ENCODE measurements around the gene HJURP.

The HJURP gene

DNA sequence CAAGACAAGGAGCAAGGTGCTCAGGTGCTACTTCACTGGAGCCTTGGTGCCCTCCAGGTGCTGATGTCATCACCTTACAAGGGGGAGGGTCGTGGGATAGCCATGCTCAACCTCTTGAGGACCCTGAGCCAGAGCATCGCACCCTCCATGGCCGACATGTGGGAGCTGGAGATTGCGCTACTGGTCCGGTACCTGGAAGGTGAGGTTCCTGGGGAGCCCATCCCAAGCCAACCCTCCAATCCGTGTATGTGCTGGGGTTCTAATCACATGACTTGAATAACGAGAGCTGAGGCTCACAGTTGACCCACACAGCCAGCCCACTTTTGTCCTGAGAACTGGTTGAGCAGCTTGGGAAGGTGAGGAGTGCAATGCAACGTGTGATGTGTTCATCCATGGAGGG, 50.3 kb downstream of the HJURP start:
- Histone ChIP-seq H3K27me3 (ENCODE audit: control insufficient read depth in 5 of 5, insufficient read depth in 4 of 5, low read length in 5 of 5) (peaks cover 0 to 6% (median 0%) of the 10 kb centered on the region in 5 donors), H3K4me1 (ENCODE audit: control insufficient read depth in 5 of 5, insufficient read depth in 5 of 5, low read length in 5 of 5) (no peaks in the 10 kb centered on the region), H3K9ac (ENCODE audit: low read length in 5 of 5) (no peak overlapping the region)

DNA sequence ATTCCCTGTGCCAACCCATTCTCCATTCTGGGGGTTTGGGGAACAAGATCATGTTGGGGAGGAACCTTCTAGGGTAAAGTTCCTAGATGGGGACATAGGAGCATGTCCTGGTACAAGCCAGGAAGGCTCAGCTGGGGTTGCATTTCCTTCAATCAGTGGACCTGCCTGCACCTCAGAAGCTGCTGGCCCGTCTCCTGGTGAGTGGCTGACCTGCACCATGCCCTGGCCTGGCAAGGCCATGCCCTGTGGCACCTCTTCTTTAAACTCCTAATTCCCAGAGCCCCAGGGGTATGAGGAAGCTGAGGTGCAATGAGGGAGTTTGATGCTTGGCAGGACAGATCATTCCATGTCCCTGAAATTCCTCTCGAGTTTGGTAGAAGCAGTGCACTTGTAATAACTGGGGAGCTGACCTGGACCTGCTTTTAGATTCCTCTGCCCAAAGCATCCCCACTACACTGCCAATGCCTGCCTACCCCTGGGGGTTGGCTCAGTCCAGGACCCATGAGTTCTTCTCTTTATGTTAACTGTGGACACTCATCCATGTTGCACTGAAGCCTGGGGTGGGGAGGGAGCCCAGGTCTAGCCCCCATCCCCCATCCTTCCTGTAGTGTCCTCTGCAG, 50.9 kb downstream of the HJURP start:
- H3K9ac ChIP-seq (ENCODE audit: low read length in 5 of 5), result no peak overlapping the region
- no peaks in the 10 kb centered on the region for H3K9me3 ChIP-seq (ENCODE audit: control insufficient read depth in 5 of 5, low read length in 5 of 5)
- H3K36me3 ChIP-seq (ENCODE audit: control insufficient read depth in 5 of 5, insufficient read depth in 5 of 5, low read length in 5 of 5), result no peaks in the 10 kb centered on the region
- no peak overlapping the region for H3K4me3 ChIP-seq (ENCODE audit: low read depth in 1 of 5, low read length in 5 of 5)
- H3K27ac ChIP-seq (ENCODE audit: low read depth, low read length), result no peak overlapping the region
- H3K27me3 ChIP-seq (ENCODE audit: control insufficient read depth in 5 of 5, insufficient read depth in 4 of 5, low read length in 5 of 5), result peaks cover 0 to 3% (median 0%) of the 10 kb centered on the region in 5 donors
- no peaks in the 10 kb centered on the region for H3K4me1 ChIP-seq (ENCODE audit: control insufficient read depth in 5 of 5, insufficient read depth in 5 of 5, low read length in 5 of 5)

More for the DNA sequence above, 50.3 kb downstream of the HJURP start:
- Histone ChIP-seq H3K36me3 (ENCODE audit: control insufficient read depth in 5 of 5, insufficient read depth in 5 of 5, low read length in 5 of 5) (no peaks in the 10 kb centered on the region), H3K4me3 (ENCODE audit: low read depth in 1 of 5, low read length in 5 of 5) (no peak overlapping the region), H3K9me3 (ENCODE audit: control insufficient read depth in 5 of 5, low read length in 5 of 5) (no peaks in the 10 kb centered on the region), H3K27ac (ENCODE audit: low read depth, low read length) (no peak overlapping the region)

DNA sequence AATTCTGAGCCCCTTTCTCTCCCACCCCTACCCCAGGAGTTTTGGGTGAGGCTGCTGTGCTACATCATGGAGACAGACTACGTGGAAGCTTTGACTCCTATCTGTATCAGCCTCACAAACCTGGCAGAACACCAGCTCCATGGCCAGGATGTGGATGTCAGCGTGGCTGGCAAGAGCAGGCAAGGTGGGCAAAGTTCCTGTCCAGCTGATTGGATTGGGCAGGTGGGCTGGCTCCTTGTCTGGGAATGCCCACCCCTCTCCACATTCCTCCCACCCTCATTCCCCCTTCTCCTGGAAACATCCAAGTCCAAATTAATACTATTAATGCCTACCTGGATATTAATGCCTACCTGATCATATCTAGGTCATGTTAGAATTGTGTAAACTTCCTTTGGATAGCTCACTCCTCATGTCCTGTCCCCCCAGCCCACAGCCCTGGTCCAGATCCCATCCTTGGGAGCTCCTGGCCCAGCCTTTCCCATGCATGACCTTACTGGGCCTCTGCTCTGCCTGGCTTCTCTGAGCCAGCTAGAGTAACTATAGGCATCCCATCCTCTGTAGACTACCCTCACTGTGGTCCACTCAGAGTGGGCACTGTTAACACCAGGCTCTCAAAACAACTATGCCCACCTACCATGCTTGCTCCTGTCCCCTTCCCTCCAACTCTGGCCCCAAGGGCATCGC, 52.1 kb downstream of the HJURP start:
- no peaks in the 10 kb centered on the region for H3K4me1 ChIP-seq (ENCODE audit: control insufficient read depth in 5 of 5, insufficient read depth in 5 of 5, low read length in 5 of 5)
- no peak overlapping the region for H3K9ac ChIP-seq (ENCODE audit: low read length in 5 of 5)
- no peaks in the 10 kb centered on the region for H3K36me3 ChIP-seq (ENCODE audit: control insufficient read depth in 5 of 5, insufficient read depth in 5 of 5, low read length in 5 of 5)
- no peak overlapping the region for H3K4me3 ChIP-seq (ENCODE audit: low read depth in 1 of 5, low read length in 5 of 5)
- no peaks in the 10 kb centered on the region for H3K9me3 ChIP-seq (ENCODE audit: control insufficient read depth in 5 of 5, low read length in 5 of 5)
- H3K27me3 ChIP-seq (ENCODE audit: control insufficient read depth in 5 of 5, insufficient read depth in 4 of 5, low read length in 5 of 5), result peaks cover 0 to 3% (median 0%) of the 10 kb centered on the region in 5 donors
- no peak overlapping the region for H3K27ac ChIP-seq (ENCODE audit: low read depth, low read length)

DNA sequence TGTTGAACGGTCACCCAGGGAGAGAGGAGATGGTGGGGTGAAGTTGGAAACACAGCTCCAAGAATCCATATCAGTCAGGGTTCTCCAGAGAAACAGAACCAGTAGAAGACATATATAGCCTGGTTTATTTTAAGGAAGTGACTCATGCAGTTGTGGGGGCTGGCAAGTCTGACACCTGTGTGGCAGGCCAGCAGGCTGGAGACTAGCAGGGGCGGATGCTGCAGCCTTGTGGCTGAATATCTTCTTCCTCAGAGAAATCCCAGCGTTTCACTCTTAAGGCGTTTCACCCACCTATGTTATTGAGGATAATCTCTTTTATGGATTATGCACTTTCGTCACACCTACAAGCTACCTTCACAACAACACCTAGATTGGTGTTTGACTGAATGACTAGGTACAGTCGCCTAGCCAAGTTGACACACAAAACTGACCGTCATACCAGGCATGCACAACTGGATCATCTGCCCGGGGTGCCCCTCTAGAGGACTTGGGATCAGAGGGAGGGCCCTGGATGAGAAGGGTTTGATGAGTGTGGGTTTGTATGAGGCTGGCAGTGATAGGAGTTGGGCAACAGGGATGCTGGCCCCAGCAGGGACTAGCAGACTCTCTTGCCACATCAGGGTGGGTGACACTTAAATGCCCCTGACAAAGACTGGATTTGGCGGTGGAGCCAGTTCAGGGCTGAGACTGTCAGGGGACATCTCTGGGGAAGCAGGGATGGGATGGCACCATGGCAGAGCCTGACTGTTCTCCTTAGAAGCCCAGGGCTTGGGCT, 52.8 kb downstream of the HJURP start:
- no peaks in the 10 kb centered on the region for H3K9me3 ChIP-seq (ENCODE audit: control insufficient read depth in 5 of 5, low read length in 5 of 5)
- H3K4me1 ChIP-seq (ENCODE audit: control insufficient read depth in 5 of 5, insufficient read depth in 5 of 5, low read length in 5 of 5), result no peaks in the 10 kb centered on the region
- no peak overlapping the region for H3K27ac ChIP-seq (ENCODE audit: low read depth, low read length)
- peaks cover 0 to 3% (median 0%) of the 10 kb centered on the region in 5 donors for H3K27me3 ChIP-seq (ENCODE audit: control insufficient read depth in 5 of 5, insufficient read depth in 4 of 5, low read length in 5 of 5)
- H3K4me3 ChIP-seq (ENCODE audit: low read depth in 1 of 5, low read length in 5 of 5), result no peak overlapping the region
- H3K36me3 ChIP-seq (ENCODE audit: control insufficient read depth in 5 of 5, insufficient read depth in 5 of 5, low read length in 5 of 5), result no peaks in the 10 kb centered on the region
- no peak overlapping the region for H3K9ac ChIP-seq (ENCODE audit: low read length in 5 of 5)

DNA sequence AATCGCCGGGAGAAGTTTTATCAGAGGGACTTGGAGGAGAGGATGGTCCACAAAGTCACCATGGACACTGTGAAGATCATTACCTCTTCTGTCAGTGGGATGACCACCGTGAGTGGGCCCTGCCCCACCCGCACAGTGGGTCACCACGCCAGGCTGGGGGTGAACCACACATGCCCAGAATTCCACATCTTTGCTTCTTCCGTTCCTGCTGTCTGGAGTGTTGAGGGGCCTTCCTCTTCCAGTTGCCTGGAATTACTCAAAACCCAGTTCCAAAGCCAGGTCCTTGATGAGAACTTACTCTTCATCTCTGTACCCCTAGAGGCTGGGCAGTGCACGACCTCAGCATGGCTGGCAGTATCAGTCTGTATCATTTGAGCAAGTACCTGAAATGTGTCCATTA, 54.1 kb downstream of the HJURP start:
- Histone ChIP-seq H3K4me1 (ENCODE audit: control insufficient read depth in 5 of 5, insufficient read depth in 5 of 5, low read length in 5 of 5) (no peaks in the 10 kb centered on the region), H3K9ac (ENCODE audit: low read length in 5 of 5) (no peak overlapping the region), H3K9me3 (ENCODE audit: control insufficient read depth in 5 of 5, low read length in 5 of 5) (no peaks in the 10 kb centered on the region), H3K27me3 (ENCODE audit: control insufficient read depth in 5 of 5, insufficient read depth in 4 of 5, low read length in 5 of 5) (peaks cover 0 to 3% (median 0%) of the 10 kb centered on the region in 5 donors), H3K27ac (ENCODE audit: low read depth, low read length) (no peak overlapping the region), H3K4me3 (ENCODE audit: low read depth in 1 of 5, low read length in 5 of 5) (no peak overlapping the region), H3K36me3 (ENCODE audit: control insufficient read depth in 5 of 5, insufficient read depth in 5 of 5, low read length in 5 of 5) (no peaks in the 10 kb centered on the region)

DNA sequence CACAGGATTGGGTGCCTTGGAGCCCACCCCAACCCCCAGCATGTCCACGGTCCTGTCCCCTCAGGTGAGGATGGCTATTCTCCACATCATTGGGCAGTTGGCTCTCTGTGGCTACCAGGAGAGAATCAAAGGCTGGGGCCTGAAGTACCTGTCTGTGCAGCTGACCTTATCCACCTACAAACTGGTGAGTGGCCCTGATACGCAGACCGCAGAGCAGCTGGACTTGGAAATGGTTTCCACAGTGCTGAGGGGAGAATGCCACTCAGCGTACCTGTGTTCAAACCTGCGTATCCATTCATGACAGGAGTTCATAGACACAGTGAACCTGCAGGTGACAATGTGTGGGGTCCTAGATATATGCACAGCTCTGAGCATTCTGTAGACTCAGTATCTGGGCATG, 54.6 kb downstream of the HJURP start:
- H3K9me3 ChIP-seq (ENCODE audit: control insufficient read depth in 5 of 5, low read length in 5 of 5), result no peaks in the 10 kb centered on the region
- H3K4me1 ChIP-seq (ENCODE audit: control insufficient read depth in 5 of 5, insufficient read depth in 5 of 5, low read length in 5 of 5), result no peaks in the 10 kb centered on the region
- H3K9ac ChIP-seq (ENCODE audit: low read length in 5 of 5), result no peak overlapping the region
- H3K27ac ChIP-seq (ENCODE audit: low read depth, low read length), result no peak overlapping the region
- no peak overlapping the region for H3K4me3 ChIP-seq (ENCODE audit: low read depth in 1 of 5, low read length in 5 of 5)
- peaks cover 0 to 3% (median 0%) of the 10 kb centered on the region in 5 donors for H3K27me3 ChIP-seq (ENCODE audit: control insufficient read depth in 5 of 5, insufficient read depth in 4 of 5, low read length in 5 of 5)
- H3K36me3 ChIP-seq (ENCODE audit: control insufficient read depth in 5 of 5, insufficient read depth in 5 of 5, low read length in 5 of 5), result no peaks in the 10 kb centered on the region

DNA sequence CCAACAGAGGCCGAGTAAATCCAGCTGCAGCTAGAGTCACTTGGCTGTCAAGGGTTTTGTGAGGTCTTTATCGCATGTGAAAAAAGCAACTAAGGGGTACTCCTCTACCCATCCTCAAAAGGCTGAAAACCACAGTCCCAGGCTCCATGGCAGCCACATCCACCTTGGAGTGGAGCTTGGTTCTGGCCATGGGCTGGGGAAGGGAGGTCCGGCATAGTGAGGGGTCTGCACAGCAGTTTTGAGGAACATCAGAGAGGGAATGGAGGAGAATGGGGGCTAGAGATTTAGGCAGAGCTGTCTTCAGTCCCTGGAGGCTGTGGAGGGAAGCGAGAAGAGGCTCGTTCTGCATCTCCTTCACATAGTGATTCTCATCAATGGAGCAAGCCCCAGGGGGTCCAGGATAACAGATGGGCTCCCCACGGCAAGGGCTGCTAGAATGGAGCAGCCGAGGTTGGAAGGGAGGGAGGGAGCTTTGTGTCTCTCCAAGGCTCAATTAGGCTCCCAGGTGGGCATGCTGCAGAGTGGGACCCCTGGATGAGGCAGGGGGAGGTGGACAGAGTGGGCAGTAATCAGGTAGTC, 55.2 kb downstream of the HJURP start:
- no peaks in the 10 kb centered on the region for H3K9me3 ChIP-seq (ENCODE audit: control insufficient read depth in 5 of 5, low read length in 5 of 5)
- H3K36me3 ChIP-seq (ENCODE audit: control insufficient read depth in 5 of 5, insufficient read depth in 5 of 5, low read length in 5 of 5), result no peaks in the 10 kb centered on the region
- H3K4me1 ChIP-seq (ENCODE audit: control insufficient read depth in 5 of 5, insufficient read depth in 5 of 5, low read length in 5 of 5), result no peaks in the 10 kb centered on the region
- H3K9ac ChIP-seq (ENCODE audit: low read length in 5 of 5), result no peak overlapping the region
- H3K27me3 ChIP-seq (ENCODE audit: control insufficient read depth in 5 of 5, insufficient read depth in 4 of 5, low read length in 5 of 5), result peaks cover 0 to 3% (median 0%) of the 10 kb centered on the region in 5 donors
- no peak overlapping the region for H3K27ac ChIP-seq (ENCODE audit: low read depth, low read length)
- H3K4me3 ChIP-seq (ENCODE audit: low read depth in 1 of 5, low read length in 5 of 5), result no peak overlapping the region

DNA sequence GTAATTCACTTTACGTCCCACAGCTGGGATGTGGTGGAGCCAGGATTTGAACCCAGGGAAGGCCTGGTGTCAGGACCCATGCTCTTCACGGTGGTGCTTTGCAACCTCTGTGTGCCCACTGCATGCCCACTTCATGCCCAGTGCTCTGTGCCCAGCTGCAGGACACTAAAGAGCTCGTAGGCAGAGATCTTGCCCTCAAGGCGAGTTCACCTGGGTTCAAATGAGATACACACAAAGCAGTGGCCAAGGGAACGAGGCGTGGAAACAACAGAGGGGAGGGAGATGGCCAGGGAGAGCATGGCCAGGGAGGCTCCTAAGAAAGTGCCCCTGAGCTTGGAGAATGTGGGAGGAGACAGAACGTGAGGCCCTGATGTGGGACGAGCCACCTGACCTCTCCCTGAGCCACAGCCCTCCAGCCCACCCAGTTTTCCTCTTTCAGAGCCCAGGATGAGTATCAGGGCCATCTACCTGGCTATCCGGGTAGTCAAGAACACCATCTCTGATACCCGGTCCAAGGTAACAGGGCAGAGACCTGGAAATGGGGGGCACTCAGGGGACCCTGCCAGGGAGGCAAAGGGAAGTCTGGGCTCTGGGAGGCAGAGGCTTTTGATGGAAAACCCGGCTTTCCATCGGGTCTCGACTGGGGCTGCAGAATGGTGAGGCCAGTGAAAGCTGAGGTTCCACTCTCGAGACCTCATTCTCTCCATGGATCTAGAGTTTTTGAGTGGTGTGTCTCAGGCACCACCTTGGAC, 55.8 kb downstream of the HJURP start:
- Histone ChIP-seq H3K27me3 (ENCODE audit: control insufficient read depth in 5 of 5, insufficient read depth in 4 of 5, low read length in 5 of 5) (peaks cover 0 to 3% (median 3%) of the 10 kb centered on the region in 5 donors), H3K36me3 (ENCODE audit: control insufficient read depth in 5 of 5, insufficient read depth in 5 of 5, low read length in 5 of 5) (no peaks in the 10 kb centered on the region), H3K9ac (ENCODE audit: low read length in 5 of 5) (no peak overlapping the region), H3K4me1 (ENCODE audit: control insufficient read depth in 5 of 5, insufficient read depth in 5 of 5, low read length in 5 of 5) (no peaks in the 10 kb centered on the region), H3K9me3 (ENCODE audit: control insufficient read depth in 5 of 5, low read length in 5 of 5) (no peaks in the 10 kb centered on the region), H3K4me3 (ENCODE audit: low read depth in 1 of 5, low read length in 5 of 5) (no peak overlapping the region), H3K27ac (ENCODE audit: low read depth, low read length) (no peak overlapping the region)

DNA sequence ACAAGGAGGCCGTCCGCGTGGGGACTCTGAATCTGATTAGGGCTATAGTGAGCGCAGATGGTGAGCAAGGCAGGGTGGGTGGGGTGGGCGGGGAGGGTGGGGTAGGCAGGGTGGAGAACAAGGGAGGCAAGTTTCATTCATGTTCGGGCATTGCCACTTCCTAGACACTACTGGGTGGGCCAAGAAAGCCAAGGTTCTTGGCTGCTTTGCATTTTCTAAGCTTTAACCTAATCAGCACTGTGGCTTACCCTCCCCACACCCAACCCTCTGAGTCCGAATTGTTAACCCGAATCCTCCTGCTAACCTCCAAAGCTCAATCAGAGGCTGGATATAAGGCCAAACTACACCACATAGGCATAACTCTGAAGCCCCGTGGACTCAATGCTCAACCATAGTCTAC, 58.1 kb downstream of the HJURP start:
- Histone ChIP-seq H3K4me3 (ENCODE audit: low read depth in 1 of 5, low read length in 5 of 5) (no peak overlapping the region), H3K27ac (ENCODE audit: low read depth, low read length) (no peak overlapping the region), H3K27me3 (ENCODE audit: control insufficient read depth in 5 of 5, insufficient read depth in 4 of 5, low read length in 5 of 5) (peaks cover 0 to 3% (median 3%) of the 10 kb centered on the region in 5 donors), H3K9me3 (ENCODE audit: control insufficient read depth in 5 of 5, low read length in 5 of 5) (no peaks in the 10 kb centered on the region), H3K9ac (ENCODE audit: low read length in 5 of 5) (no peak overlapping the region), H3K4me1 (ENCODE audit: control insufficient read depth in 5 of 5, insufficient read depth in 5 of 5, low read length in 5 of 5) (no peaks in the 10 kb centered on the region), H3K36me3 (ENCODE audit: control insufficient read depth in 5 of 5, insufficient read depth in 5 of 5, low read length in 5 of 5) (no peaks in the 10 kb centered on the region)
